ENCODE data around the gene CRYL1.
A peak's percentile ranks its signal among the peaks of the same experiment; 100 is the strongest.

The CRYL1 gene

GRCh38 chr13:20492641-20493040, 33.0 kb downstream of the CRYL1 start:
- H3K27ac ChIP-seq = no peak overlapping the region
- TF ChIP-seq, protein P1, sequence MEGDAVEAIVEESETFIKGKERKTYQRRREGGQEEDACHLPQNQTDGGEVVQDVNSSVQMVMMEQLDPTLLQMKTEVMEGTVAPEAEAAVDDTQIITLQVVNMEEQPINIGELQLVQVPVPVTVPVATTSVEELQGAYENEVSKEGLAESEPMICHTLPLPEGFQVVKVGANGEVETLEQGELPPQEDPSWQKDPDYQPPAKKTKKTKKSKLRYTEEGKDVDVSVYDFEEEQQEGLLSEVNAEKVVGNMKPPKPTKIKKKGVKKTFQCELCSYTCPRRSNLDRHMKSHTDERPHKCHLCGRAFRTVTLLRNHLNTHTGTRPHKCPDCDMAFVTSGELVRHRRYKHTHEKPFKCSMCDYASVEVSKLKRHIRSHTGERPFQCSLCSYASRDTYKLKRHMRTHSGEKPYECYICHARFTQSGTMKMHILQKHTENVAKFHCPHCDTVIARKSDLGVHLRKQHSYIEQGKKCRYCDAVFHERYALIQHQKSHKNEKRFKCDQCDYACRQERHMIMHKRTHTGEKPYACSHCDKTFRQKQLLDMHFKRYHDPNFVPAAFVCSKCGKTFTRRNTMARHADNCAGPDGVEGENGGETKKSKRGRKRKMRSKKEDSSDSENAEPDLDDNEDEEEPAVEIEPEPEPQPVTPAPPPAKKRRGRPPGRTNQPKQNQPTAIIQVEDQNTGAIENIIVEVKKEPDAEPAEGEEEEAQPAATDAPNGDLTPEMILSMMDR (conservative IDR thresholded peaks at IDR 0.05) = peak; percentile 89
- TF ChIP-seq ZFX (IDR thresholded peaks at IDR 0.05) = no peak

- TF ChIP-seq, protein P1 (conservative IDR thresholded peaks at IDR 0.05) = no peak
- no peak for TF ChIP-seq ZFX (IDR thresholded peaks at IDR 0.05)
- H3K27ac ChIP-seq = no peak overlapping the region
These were observed 33.7 kb downstream of the CRYL1 start for GRCh38 chr13:20491926-20492435.

DNA sequence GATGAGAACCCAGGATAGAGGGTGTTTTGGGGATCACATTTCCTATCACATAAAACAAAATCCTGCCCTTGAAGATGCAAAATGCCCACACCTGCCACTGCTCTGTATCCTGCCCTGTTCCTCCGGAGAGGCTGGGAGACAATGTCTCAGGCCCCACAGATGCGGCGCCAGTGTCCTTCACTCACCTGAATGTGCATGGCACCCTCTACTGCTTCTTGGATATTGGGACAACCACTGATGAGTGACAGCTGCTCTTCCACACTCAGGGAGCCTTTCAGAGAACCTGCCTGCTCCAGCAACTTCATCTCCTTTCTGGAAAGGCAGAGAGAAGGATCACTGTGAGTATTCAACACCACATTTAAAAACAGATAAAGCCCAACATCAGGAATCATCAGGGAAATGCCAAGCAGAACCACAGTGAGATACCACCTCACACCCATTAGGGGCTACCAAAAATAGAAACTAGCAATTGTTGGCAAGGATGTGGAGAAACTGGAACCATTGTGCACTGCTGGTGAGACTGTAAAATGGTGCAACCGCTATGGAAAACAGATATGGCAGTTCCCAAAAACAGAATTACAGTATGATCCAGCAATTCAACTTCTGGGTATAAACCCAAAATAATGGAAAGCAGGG, 36.4 kb downstream of the CRYL1 start:
- H3K27ac ChIP-seq = no peak overlapping the region
- TF ChIP-seq ZFX (IDR thresholded peaks at IDR 0.05) = no peak
- TF ChIP-seq, protein P1 (conservative IDR thresholded peaks at IDR 0.05) = peak; percentile 54

DNA sequence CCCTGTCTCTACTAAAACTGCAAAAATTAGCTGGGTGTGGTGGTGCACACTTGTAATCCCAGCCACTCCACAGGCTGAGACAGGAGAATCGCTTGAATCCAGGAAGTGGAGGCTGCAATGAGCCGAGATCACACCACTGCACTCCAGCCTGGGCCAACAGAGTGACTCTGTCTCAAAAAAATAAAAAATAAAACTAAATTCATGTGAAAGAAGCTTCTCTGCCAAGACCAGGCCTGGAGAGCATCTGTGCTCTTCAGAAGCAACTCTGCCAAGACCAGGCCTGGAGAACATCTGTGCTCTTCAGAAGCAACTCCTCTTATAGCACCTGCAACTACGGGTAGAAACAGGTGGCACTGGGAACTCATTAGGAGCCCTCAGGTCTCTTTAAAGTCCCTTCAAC, 37.7 kb downstream of the CRYL1 start:
- TF ChIP-seq ZFX (IDR thresholded peaks at IDR 0.05) = no peak
- TF ChIP-seq, protein P1 (conservative IDR thresholded peaks at IDR 0.05) = no peak
- H3K27ac ChIP-seq = no peak overlapping the region

- TF ChIP-seq ZFX (IDR thresholded peaks at IDR 0.05) = no peak
- TF ChIP-seq, protein P1 (conservative IDR thresholded peaks at IDR 0.05) = no peak
- H3K27ac ChIP-seq = no peak overlapping the region
These were observed 42.9 kb downstream of the CRYL1 start for GRCh38 chr13:20482787-20483186.

DNA sequence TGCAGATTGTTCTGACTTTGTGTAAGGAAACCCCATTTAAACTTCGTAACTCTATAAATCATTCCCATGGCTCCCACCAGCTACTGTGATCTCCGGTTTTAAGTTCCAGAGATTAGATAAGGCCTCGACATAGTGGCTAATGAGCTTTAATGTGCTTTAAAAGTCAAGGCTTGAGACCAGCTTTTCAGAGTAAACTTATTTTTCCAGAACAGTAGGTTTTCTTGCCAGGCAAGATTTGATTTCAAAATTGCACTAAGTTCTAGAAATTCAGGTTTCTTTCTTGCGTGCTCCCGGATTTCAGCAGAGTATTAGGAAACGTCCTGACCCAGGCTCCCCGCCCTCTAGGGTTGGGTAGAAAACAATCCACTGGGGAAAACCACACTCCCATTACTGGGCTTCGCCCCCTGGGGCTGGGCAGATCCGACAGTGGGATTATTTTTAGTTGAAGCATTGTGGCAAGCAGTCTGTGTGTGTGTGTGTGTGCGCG, 43.3 kb downstream of the CRYL1 start:
- no peak overlapping the region for H3K27ac ChIP-seq
- TF ChIP-seq, protein P1 (conservative IDR thresholded peaks at IDR 0.05) = no peak
- TF ChIP-seq ZFX (IDR thresholded peaks at IDR 0.05) = no peak

DNA sequence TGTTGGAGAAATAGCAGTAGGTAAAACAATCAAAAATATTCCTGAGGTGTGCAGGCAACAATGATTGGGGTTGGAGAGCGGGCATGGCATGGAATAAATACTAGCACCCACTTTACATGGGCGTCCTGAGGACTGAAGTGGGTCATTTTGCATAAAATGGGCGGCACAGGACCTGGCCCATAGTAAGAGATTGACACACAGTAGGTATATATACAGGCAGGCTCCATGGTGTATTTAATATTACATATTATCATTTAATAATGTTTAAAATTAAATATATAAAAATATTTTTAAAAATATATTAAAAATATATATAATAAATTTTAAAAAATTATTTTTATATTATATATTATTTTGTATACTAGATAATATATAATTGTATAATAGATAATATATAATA, 48.3 kb downstream of the CRYL1 start:
- TF ChIP-seq ZFX (IDR thresholded peaks at IDR 0.05) = no peak
- TF ChIP-seq, protein P1 (conservative IDR thresholded peaks at IDR 0.05) = no peak
- H3K27ac ChIP-seq = no peak overlapping the region

All from C4-2B (cell line).